Measurements from ENCODE around the gene ARHGAP26.

DNA sequence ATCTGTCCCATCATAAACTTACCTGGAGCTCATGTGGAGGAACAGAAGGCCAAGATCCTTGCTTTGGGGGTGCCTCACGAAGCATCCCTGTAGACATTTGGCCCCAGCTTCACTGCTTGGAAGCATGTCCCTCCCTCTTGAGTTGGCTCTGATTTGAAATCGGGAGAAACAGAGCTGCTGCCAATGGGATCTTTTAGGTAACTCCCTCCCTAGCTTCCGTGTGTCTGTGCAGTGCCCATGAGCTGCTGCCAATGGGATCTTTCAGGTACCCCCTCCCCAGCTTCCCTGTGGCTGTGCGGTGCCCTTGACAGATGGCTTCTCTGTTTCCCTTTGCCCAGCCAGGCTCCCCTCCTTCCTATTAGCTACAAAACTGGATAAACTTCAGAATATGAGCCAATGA, 455.3 kb downstream of the ARHGAP26 start:
- TF ChIP-seq, protein P1, sequence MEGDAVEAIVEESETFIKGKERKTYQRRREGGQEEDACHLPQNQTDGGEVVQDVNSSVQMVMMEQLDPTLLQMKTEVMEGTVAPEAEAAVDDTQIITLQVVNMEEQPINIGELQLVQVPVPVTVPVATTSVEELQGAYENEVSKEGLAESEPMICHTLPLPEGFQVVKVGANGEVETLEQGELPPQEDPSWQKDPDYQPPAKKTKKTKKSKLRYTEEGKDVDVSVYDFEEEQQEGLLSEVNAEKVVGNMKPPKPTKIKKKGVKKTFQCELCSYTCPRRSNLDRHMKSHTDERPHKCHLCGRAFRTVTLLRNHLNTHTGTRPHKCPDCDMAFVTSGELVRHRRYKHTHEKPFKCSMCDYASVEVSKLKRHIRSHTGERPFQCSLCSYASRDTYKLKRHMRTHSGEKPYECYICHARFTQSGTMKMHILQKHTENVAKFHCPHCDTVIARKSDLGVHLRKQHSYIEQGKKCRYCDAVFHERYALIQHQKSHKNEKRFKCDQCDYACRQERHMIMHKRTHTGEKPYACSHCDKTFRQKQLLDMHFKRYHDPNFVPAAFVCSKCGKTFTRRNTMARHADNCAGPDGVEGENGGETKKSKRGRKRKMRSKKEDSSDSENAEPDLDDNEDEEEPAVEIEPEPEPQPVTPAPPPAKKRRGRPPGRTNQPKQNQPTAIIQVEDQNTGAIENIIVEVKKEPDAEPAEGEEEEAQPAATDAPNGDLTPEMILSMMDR (IDR thresholded peaks at IDR 0.05 in 8 of 11, conservative IDR thresholded peaks at IDR 0.05 in 3 of 11) = no peak
- no peak for TF ChIP-seq POLR2AphosphoS5 (IDR thresholded peaks at IDR 0.05)
